PC-9 (cell line): ENCODE results near the gene SETD1B.

ENCODE experiments used
- EZH2 ChIP-seq: fragments of 200-600 bp; sonication (generic); IDR thresholded peaks from 2 replicates; pipeline ENCODE4 v1.8.0; 2017; ENCODE audit warnings: antibody characterized with exemption, low read depth
- TF ChIP-seq, protein P1 (sequence below): fragments of 200-600 bp; sonication (generic); conservative IDR thresholded peaks from 2 replicates; pipeline ENCODE4 v1.6.1; 2017; ENCODE audit warnings: mixed run types, antibody characterized with exemption, mild to moderate bottlenecking, moderate library complexity

DNA sequence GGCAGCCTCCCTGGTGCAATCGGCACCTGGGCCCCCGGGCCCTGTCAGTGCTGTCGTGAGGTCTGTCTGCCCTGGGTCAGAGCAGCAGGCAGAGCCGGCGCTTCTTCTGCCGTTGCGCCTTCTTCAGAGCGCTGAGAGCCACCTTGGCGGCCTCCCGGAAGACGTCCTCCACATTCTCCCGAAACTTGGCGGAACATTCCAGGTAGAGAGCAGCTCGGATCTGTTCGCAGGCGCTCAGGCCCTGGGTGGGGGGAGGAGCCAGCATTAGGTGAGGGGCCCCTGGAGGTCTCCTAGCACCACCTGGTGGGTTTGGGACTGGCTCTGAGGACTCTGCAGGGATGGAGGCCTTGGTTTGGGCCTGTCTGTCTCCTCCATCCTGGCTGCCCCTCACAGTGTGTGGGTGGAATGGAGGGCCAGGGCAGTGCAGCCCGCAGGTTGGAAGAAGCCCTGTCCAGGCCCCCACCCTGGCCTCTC, 24.4 kb upstream of the SETD1B start:
- TF ChIP-seq EZH2, result no peak
- TF ChIP-seq, protein P1, sequence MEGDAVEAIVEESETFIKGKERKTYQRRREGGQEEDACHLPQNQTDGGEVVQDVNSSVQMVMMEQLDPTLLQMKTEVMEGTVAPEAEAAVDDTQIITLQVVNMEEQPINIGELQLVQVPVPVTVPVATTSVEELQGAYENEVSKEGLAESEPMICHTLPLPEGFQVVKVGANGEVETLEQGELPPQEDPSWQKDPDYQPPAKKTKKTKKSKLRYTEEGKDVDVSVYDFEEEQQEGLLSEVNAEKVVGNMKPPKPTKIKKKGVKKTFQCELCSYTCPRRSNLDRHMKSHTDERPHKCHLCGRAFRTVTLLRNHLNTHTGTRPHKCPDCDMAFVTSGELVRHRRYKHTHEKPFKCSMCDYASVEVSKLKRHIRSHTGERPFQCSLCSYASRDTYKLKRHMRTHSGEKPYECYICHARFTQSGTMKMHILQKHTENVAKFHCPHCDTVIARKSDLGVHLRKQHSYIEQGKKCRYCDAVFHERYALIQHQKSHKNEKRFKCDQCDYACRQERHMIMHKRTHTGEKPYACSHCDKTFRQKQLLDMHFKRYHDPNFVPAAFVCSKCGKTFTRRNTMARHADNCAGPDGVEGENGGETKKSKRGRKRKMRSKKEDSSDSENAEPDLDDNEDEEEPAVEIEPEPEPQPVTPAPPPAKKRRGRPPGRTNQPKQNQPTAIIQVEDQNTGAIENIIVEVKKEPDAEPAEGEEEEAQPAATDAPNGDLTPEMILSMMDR, result no peak
